ENCODE data around the gene PLEKHH3.
"Not testable (repeated sequence)": the region's sequence is repeated elsewhere in the genome, so short reads cannot be mapped to it uniquely, and the experiment has no call there.

The PLEKHH3 gene

DNA sequence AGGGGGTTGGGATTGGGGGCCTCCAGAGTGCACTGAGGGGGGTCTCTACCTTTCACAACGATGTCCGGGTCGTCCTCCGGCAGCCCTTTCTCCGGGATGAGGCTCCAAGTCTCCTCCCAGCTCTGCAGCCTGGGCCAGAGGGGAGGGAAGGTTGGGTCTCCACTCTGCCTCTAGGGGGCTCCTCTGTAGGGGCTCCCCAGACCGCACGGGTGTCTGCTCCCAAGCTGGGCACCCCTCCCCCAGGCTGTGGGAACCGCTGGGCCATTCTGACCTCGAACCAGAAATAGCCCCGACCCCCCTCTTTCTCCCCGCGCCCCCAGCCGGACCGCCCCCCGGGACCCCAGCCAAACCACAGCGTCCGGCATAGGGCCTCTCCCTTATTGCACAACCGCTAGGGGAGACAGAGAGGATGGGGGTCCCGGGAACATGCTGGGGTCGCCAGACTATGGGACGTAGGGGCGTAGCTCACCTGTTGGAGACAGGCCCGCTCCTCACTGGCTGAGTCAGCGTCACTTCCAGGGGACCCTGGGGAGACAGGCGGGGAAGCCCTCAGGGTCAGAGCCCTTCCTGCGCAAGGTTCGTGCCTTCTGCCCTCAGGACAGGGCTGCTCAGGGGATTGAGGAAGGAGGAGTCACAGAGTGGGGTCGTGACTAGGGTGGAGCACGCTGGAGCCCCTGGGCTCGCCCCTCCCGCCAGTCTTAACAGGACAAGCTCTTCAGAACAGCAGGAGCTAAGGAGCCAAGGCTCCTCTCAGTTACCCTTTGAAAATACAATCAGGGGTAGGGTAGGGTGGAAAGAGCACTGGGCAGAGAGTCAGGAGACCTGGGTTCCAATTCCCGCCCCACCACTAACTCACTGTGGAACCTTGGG, 2.7 kb downstream of the PLEKHH3 start:
- TF ChIP-seq JUND (IDR thresholded peaks at IDR 0.05; ENCODE audit: low read depth): no peak
- in situ Hi-C loops (cut with HindIII; ENCODE audit: low pct_unique_long_range_greater_than_20kb, low sequenced_read_pairs): no loop called here
- DNase-seq (ENCODE audit: low read depth in 1 of 2, low spot score in 1 of 2): peak; percentile 63 to 89

DNA sequence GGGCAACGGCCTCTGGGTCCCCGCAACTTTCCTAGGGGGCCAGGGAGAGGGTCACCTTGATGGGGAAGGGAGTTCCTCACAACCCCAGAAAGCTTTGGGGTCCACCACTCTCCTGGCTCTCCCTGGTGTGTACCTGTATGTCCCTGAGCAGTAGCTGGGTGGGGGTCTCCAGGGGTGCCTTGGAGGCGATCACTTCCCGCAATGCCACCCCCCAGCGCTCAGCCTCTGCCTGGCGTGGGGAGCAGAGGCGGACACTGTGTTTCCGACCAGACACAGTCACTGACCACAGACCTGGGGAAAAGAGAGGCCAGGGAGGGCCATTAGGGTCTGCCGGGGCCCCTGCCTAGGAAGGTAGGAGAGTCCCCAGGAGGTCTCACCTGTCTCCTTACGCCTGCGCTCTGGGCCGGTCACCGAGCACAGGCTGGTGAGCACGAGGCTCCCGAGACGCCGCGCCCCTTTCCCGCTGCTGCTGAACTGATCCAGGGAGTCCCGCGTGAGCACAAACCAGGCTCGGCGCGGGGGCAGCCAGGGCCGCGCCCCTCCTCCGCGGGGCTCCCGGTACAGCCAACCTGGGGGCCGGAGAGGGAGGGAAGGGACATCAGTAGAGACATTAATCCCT, 3.4 kb downstream of the PLEKHH3 start:
- TF ChIP-seq JUND (IDR thresholded peaks at IDR 0.05; ENCODE audit: low read depth): no peak
- in situ Hi-C loops (cut with HindIII; ENCODE audit: low pct_unique_long_range_greater_than_20kb, low sequenced_read_pairs): no loop called here

GRCh38 chr17:42672038-42672437, 4.8 kb downstream of the PLEKHH3 start:
- DNase-seq (ENCODE audit: low read depth in 1 of 2, low spot score in 1 of 2): no peak
- no peak for TF ChIP-seq JUND (IDR thresholded peaks at IDR 0.05; ENCODE audit: low read depth)
- in situ Hi-C loops (cut with HindIII; ENCODE audit: low pct_unique_long_range_greater_than_20kb, low sequenced_read_pairs): no loop called here

More for the DNA sequence above, 3.4 kb downstream of the PLEKHH3 start:
- DNase-seq (ENCODE audit: low read depth in 1 of 2, low spot score in 1 of 2): no peak

DNA sequence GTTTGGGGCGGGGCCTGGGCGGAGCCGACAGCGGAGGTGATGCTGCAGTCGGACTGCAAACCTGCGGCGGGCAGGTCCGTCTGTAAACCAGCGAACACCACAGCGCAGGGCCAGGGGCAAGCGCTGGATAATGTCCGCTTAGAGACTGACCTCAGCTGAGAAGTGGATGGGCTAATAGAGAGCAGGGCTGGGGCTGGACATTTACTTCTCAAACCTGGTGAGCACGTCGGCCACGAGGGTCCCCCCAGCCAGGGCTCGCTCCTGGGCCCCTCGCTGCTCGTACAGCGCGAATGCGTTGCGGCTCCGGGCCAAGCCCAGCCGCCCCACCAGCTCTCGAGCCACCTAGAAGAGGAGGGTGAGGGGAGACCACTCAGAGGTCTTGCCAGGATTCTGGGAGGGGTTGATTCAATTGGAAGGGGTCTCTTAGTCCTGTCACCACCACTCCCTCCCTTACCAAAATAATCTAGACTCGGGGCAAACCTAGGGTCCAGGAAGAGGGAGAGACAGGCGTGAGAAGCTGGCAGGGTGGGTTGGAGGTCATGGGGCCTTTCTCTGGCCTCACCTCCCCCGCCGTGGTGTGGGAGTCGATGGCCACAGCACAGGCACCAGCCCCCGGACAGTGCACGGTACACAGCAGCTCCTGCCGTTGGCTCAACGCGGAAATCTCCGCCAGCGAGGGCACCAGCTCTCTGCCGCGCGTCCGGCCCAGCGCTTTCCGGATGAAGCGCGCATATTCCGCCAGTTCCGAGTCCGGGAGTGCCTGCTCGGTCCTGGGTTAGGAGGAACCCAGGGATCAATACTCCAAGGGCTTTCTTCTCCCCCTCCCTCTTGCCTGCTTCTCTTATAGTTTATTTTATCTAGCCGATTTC, 5.8 kb downstream of the PLEKHH3 start:
- in situ Hi-C loops (cut with HindIII; ENCODE audit: low pct_unique_long_range_greater_than_20kb, low sequenced_read_pairs): no loop called here
- no peak for DNase-seq (ENCODE audit: low read depth in 1 of 2, low spot score in 1 of 2)
- TF ChIP-seq JUND (IDR thresholded peaks at IDR 0.05; ENCODE audit: low read depth): no peak

DNA sequence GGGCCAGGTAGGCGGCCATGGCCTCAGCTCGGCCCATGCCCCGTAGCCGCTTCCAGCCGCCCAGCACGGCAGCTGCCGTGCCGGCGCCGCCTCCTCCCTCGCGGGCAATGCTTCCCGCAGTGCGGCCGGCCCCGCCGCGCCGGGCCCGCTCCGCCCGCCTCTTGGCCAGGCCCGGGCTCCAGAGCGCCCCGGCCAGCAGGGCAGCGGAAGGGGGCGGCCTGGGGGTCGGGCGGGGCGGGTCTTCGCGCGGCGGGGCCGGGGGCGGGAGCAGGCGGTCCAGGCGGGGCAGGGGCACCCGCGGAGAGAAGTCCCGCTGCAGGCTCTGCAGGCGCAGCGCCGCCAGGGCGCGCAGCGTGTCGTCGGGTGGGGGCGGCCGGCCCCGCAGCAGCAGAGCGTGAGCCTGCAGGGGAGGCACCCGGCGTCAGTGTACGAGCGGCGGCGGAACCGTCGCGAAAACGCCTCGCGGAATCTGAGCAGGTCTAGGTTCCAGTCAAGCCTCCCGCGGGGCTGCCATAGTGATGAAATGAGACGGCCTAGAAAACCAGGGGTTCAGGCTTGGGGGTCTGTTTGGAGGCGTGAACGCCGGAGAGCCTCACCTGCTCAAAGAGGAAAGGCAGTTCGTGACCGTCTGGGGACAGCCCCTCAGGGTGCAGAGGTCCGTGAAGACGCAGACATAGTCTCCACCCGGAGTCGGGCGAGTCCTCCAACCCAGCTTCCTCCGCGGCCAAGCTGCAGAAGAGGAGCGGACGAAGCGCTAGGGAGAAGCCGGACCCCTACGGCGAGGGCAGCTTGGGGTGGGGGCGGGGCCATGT, 6.6 kb downstream of the PLEKHH3 start:
- no peak for TF ChIP-seq JUND (IDR thresholded peaks at IDR 0.05; ENCODE audit: low read depth)
- in situ Hi-C loops (cut with HindIII; ENCODE audit: low pct_unique_long_range_greater_than_20kb, low sequenced_read_pairs): no loop called here
- no peak for DNase-seq (ENCODE audit: low read depth in 1 of 2, low spot score in 1 of 2)

DNA sequence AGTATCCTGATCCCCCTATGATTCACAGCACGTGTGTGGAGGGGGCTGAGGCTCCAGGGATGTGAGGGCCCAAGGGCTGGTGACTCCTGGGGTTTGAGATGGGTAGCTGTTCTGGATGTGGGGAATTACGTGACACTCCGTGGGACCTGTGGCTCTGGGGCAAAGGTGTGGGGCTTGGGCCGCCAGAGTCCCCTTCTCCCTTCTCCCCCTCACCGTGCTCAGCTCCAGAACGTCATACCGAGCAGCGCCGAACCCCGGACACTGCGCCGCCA, 7.2 kb downstream of the PLEKHH3 start:
- no peak for TF ChIP-seq JUND (IDR thresholded peaks at IDR 0.05; ENCODE audit: low read depth)
- in situ Hi-C loops (cut with HindIII; ENCODE audit: low pct_unique_long_range_greater_than_20kb, low sequenced_read_pairs): no loop called here
- DNase-seq (ENCODE audit: low read depth in 1 of 2, low spot score in 1 of 2): no peak

- in situ Hi-C loops (cut with HindIII; ENCODE audit: low pct_unique_long_range_greater_than_20kb, low sequenced_read_pairs): no loop called here
- peak; percentile 76 to 90 for DNase-seq (ENCODE audit: low read depth in 1 of 2, low spot score in 1 of 2)
- TF ChIP-seq JUND (IDR thresholded peaks at IDR 0.05; ENCODE audit: low read depth): peak; percentile 68
These were observed 9.5 kb downstream of the PLEKHH3 start for GRCh38 chr17:42667088-42667951.

DNA sequence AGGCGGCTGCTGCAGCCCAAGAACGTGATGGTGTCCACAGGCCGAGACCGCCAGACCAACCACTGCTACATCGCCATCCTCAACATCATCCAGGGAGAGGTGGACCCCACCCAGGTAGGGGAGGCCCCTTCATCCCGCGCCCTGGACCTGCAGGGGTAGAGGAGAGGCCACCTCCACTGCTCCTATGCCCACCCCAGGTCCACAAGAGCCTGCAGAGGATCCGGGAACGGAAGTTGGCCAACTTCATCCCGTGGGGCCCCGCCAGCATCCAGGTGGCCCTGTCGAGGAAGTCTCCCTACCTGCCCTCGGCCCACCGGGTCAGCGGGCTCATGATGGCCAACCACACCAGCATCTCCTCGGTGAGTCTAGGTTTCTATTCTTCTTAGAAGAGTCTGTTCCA, 10.7 kb downstream of the PLEKHH3 start:
- in situ Hi-C loops (cut with HindIII; ENCODE audit: low pct_unique_long_range_greater_than_20kb, low sequenced_read_pairs): not testable (repeated sequence)

GRCh38 chr17:42665581-42666001, 11.2 kb downstream of the PLEKHH3 start:
- no peak for DNase-seq (ENCODE audit: low read depth in 1 of 2, low spot score in 1 of 2)
- no peak for TF ChIP-seq JUND (IDR thresholded peaks at IDR 0.05; ENCODE audit: low read depth)
- in situ Hi-C loops (cut with HindIII; ENCODE audit: low pct_unique_long_range_greater_than_20kb, low sequenced_read_pairs): no loop called here

More for the DNA sequence above, 10.7 kb downstream of the PLEKHH3 start:
- not testable (repeated sequence) for DNase-seq (ENCODE audit: low read depth in 1 of 2, low spot score in 1 of 2)

GRCh38 chr17:42660692-42661345, 16.0 kb downstream of the PLEKHH3 start:
- in situ Hi-C loops (cut with HindIII; ENCODE audit: low pct_unique_long_range_greater_than_20kb, low sequenced_read_pairs): no loop called here
- DNase-seq (ENCODE audit: low read depth in 1 of 2, low spot score in 1 of 2): peak; percentile 84 to 92
- 0 out of 2 replicates have a peak, but pooled peaks have one; percentile 44 for TF ChIP-seq JUND (IDR thresholded peaks at IDR 0.05; ENCODE audit: low read depth)

- DNase-seq (ENCODE audit: low read depth in 1 of 2, low spot score in 1 of 2); in situ Hi-C loops (cut with HindIII; ENCODE audit: low pct_unique_long_range_greater_than_20kb, low sequenced_read_pairs): not testable (repeated sequence)
These were observed 16.9 kb downstream of the PLEKHH3 start for GRCh38 chr17:42659932-42660274.

Measured in T47D (cell line).